ENCODE data around the gene ELL2. TPM values are rescaled to one million over a fixed set of nuclear protein-coding genes. Genes with fewer than 3 reads are reported as not detected.

Gene ELL2
- polyA plus RNA-seq, 1 of the 3 experiments (the other 2 are of a cell fraction): 18.4 TPM

GRCh38 chr5:95962785-95963184 is 1.1 kb upstream of the ELL2 start:
- no peak overlapping the region for H3K4me2 ChIP-seq

More at GRCh38 chr5:95962785-95963184, 1.1 kb upstream of the ELL2 start:
- CTCF ChIA-PET: interaction anchor here (0.8 to 1.6 kb wide), 4 partner anchors 20 to 374 kb away, joined by 3 to 7 read pairs (median 3); no protein-coding TSS in a partner anchor
- Histone ChIP-seq H3F3A (replicated peaks; ENCODE audit: insufficient read depth) (peaks cover 10% of the 10 kb centered on the region), H3K27ac (ENCODE audit: low read depth in 2 of 2, low read length in 1 of 2) (peak overlapping the region in 1 of 2 experiments; percentile 84; a peak in 1 of 4 replicates), H3K9ac (no peak overlapping the region), H2AFZ (ENCODE audit: low read depth) (no peak overlapping the region), H4K20me1 (ENCODE audit: insufficient read depth) (peaks cover 22% of the 10 kb centered on the region), H3K4me3 (ENCODE audit: low read depth in 2 of 2, low read length in 1 of 2) (no peak overlapping the region), H3K79me2 (ENCODE audit: insufficient read depth) (peaks cover 39% of the 10 kb centered on the region), H3K27me3 (ENCODE audit: insufficient read depth) (no peaks in the 10 kb centered on the region), H3K36me3 (replicated peaks in 1 of 2; ENCODE audit: control insufficient read depth in 1 of 2, insufficient read depth in 2 of 2, low read length in 1 of 2) (no peaks in the 10 kb centered on the region), H3K4me1 (ENCODE audit: control insufficient read depth in 1 of 2, insufficient read depth in 2 of 2, low read depth in 1 of 2, low read length in 1 of 2) (peaks cover 0 to 19% of the 10 kb centered on the region in 2 experiments; a peak in 2 of 4 replicates), H3K9me2 (no peaks in the 10 kb centered on the region), H3K9me3 (no peaks in the 10 kb centered on the region)
- no peak for TF ChIP-seq YY1 (IDR thresholded peaks at IDR 0.05; ENCODE audit: low read depth)
- no peak for TF ChIP-seq POLR2AphosphoS5 (IDR thresholded peaks at IDR 0.05; ENCODE audit: low read depth, low read length)
- no peak for TF ChIP-seq CHD2 (IDR thresholded peaks at IDR 0.05; ENCODE audit: low read length, partially characterized antibody)
- no peak for TF ChIP-seq SIN3A (IDR thresholded peaks at IDR 0.05; ENCODE audit: borderline replicate concordance, low read depth, low read length)
- no peak for TF ChIP-seq MXI1 (IDR thresholded peaks at IDR 0.05; ENCODE audit: low read depth, low read length)
- no peak for TF ChIP-seq TAF1 (IDR thresholded peaks at IDR 0.05; ENCODE audit: borderline replicate concordance, low read depth, low read length)
- no peak for TF ChIP-seq REST (IDR thresholded peaks at IDR 0.05; ENCODE audit: low read depth, low read length)
- no peak for TF ChIP-seq USF1 (IDR thresholded peaks at IDR 0.05; ENCODE audit: borderline replicate concordance, low read depth)
- TF ChIP-seq EP300 (IDR thresholded peaks at IDR 0.05; ENCODE audit: borderline replicate concordance in 1 of 2, low read depth in 1 of 2, low read length in 1 of 2): no peak
- TF ChIP-seq TEAD4 (IDR thresholded peaks at IDR 0.05; ENCODE audit: borderline replicate concordance, insufficient read depth): no peak
- no peak for TF ChIP-seq SMC3 (IDR thresholded peaks at IDR 0.05; ENCODE audit: low read depth, low read length)
- no peak for TF ChIP-seq RCOR1 (IDR thresholded peaks at IDR 0.05; ENCODE audit: low read length)
- WGBS (ENCODE audit: low lambda C conversion rate): 85% methylated on average over 6 of the region's 6 CpGs
- POLR2A ChIA-PET: interaction anchor here (0.6 kb wide), 1 partner anchor 15 kb away, joined by 3 read pairs; no protein-coding TSS in a partner anchor
- DNase-seq: no peak

Data from SK-N-SH (cell line).